ENCODE data around the gene PLCG1. TPM values are rescaled to one million over a fixed set of nuclear protein-coding genes. Genes with fewer than 3 reads are reported as not detected.

Gene PLCG1
- total RNA-seq, 1 experiment from 2014 or later: 45.6 TPM

DNA sequence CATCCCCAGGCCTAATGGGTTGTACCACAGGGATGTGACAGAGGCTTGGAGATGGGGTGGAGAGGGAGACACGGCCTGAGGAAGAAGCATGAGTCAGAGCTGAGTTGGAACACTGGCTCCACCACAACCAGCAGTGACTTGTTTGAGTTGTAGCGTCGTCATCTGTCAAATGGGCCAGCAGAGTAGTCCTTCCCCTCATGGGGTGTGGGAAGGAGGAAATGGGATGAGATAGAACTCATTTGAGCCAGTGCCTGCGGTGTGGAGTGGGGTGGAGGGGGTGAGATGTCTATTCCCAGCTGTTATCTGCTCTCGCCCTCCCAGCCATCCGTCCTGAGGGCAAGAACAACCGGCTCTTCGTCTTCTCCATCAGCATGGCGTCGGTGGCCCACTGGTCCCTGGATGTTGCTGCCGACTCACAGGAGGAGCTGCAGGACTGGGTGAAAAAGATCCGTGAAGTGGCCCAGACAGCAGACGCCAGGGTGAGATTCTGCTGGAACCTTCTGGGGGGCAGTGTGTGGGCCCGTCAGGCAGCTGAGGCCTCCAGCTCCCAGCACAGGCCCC is 32.5 kb downstream of the PLCG1 start:
- H3K9me3 ChIP-seq (ENCODE audit: control insufficient read depth in 1 of 2, insufficient read depth in 1 of 2, low read depth in 1 of 2, low read length in 2 of 2): no peaks in the 10 kb centered on the region
- ChIA-PET CTCF (interaction anchor here (4.8 kb wide), 1 partner anchor 170 kb away, joined by 83 read pairs; the partner anchor contains the start of gene LPIN3), RAD21 (ENCODE audit: low non-redundant PET in 1 of 2, low total read pairs in 2 of 2, uncharacterized antibody in 2 of 2, unreplicated experiment in 2 of 2) (no interaction called here), POLR2A (no interaction called here)
- H3K9ac ChIP-seq (ENCODE audit: low read length): no peak overlapping the region
- H3K4me2 ChIP-seq (ENCODE audit: low read length): no peak overlapping the region
- H3K36me3 ChIP-seq (ENCODE audit: control insufficient read depth in 1 of 2, insufficient read depth in 2 of 2, low read length in 2 of 2): peaks cover 11 to 36% of the 10 kb centered on the region in 2 experiments
- H2AFZ ChIP-seq (ENCODE audit: low read depth, low read length, poor library complexity, severe bottlenecking): no peak overlapping the region
- H3K4me1 ChIP-seq (ENCODE audit: control insufficient read depth in 1 of 2, insufficient read depth in 2 of 2, low read length in 2 of 2): no peaks in the 10 kb centered on the region
- intact Hi-C loops (cut with micrococcal nuclease): loop anchor here (5.0 kb wide), 1 partner anchor 242 kb away; no protein-coding TSS in a partner anchor
- no peak overlapping the region for H3K27ac ChIP-seq (ENCODE audit: low read depth, low read length)
- DNase-seq (ENCODE audit: low read depth, low spot score): no peak
- H3K9me2 ChIP-seq (ENCODE audit: insufficient read depth): no peaks in the 10 kb centered on the region
- H3K79me2 ChIP-seq (ENCODE audit: insufficient read depth, low read length): no peaks in the 10 kb centered on the region
- TF ChIP-seq, protein P1, sequence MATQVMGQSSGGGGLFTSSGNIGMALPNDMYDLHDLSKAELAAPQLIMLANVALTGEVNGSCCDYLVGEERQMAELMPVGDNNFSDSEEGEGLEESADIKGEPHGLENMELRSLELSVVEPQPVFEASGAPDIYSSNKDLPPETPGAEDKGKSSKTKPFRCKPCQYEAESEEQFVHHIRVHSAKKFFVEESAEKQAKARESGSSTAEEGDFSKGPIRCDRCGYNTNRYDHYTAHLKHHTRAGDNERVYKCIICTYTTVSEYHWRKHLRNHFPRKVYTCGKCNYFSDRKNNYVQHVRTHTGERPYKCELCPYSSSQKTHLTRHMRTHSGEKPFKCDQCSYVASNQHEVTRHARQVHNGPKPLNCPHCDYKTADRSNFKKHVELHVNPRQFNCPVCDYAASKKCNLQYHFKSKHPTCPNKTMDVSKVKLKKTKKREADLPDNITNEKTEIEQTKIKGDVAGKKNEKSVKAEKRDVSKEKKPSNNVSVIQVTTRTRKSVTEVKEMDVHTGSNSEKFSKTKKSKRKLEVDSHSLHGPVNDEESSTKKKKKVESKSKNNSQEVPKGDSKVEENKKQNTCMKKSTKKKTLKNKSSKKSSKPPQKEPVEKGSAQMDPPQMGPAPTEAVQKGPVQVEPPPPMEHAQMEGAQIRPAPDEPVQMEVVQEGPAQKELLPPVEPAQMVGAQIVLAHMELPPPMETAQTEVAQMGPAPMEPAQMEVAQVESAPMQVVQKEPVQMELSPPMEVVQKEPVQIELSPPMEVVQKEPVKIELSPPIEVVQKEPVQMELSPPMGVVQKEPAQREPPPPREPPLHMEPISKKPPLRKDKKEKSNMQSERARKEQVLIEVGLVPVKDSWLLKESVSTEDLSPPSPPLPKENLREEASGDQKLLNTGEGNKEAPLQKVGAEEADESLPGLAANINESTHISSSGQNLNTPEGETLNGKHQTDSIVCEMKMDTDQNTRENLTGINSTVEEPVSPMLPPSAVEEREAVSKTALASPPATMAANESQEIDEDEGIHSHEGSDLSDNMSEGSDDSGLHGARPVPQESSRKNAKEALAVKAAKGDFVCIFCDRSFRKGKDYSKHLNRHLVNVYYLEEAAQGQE (IDR thresholded peaks at IDR 0.05; ENCODE audit: low read depth): no peak
- TF ChIP-seq POLR2A (IDR thresholded peaks at IDR 0.05; ENCODE audit: borderline replicate concordance, extremely low read depth, insufficient read depth, insufficient read length) (no peak), SIN3A (IDR thresholded peaks at IDR 0.05; ENCODE audit: low read depth) (no peak), ZNF274 (IDR thresholded peaks at IDR 0.05; ENCODE audit: low read depth, low read length) (no peak), ATF3 (IDR thresholded peaks at IDR 0.05) (no peak), EGR1 (IDR thresholded peaks at IDR 0.05; ENCODE audit: low read depth) (no peak), EZH2phosphoT487 (IDR thresholded peaks at IDR 0.05; ENCODE audit: borderline replicate concordance) (no peak), SRF (IDR thresholded peaks at IDR 0.05; ENCODE audit: low read depth) (no peak)
- no peaks in the 10 kb centered on the region for H4K20me1 ChIP-seq (ENCODE audit: insufficient read depth)
- H3K4me3 ChIP-seq (replicated peaks in 1 of 2; ENCODE audit: low read depth in 1 of 2, low read length in 2 of 2): no peak overlapping the region
- no TSS peak for BruUV-seq (replicated peaks)
- ATAC-seq: no peak
- no peaks in the 10 kb centered on the region for H3K27me3 ChIP-seq (ENCODE audit: insufficient read depth, low read length)
